PC-3 (cell line): ENCODE measurements around the gene C9. TPM values are rescaled to one million over a fixed set of nuclear protein-coding genes. Genes with fewer than 3 reads are reported as not detected.

Source experiments
- ATAC-seq: fragments of 200-7000 bp; cut with Tn5 transposase; 2 replicates; pipeline ENCODE4 v1.9.1; 2020; ENCODE audit warnings: mild to moderate bottlenecking, moderate library complexity
- BruUV-seq: library from RNA; stranded (reverse); fragments of 400-500 nt; replicated peaks from 2 replicates; lab custom pipeline; 2021; lab: Mats Ljungman, UMichigan
- CTCF ChIA-PET: fragments of 300-600 bp; sonication (Branson Sonifier 250); formaldehyde crosslinking; loops from one replicate; lab custom pipeline; 2022; ENCODE audit warnings: antibody characterized with exemption; lab: Charles Lee
- POLR2A ChIA-PET: fragments of 300-600 bp; sonication (Branson Sonifier 250); formaldehyde crosslinking; loops from one replicate; lab custom pipeline; 2022; ENCODE audit warnings: antibody characterized with exemption; ENCODE audit not compliant: unreplicated experiment; lab: Charles Lee
- DNase-seq: peaks from one replicate; pipeline ENCODE4 v3.0.0-alpha.2; 2015
- H2AFZ ChIP-seq: fragments of 300-600 bp; sonication (generic); 2 replicates; pipeline ENCODE4 v1.6.0; 2016; ENCODE audit warnings: antibody characterized with exemption, low read length
- H3F3A ChIP-seq: fragments of 300-600 bp; sonication (generic); one replicate; pipeline ENCODE4 v1.6.0; 2017; ENCODE audit warnings: antibody characterized with exemption, low read length, control low read depth, mild to moderate bottlenecking; ENCODE audit not compliant: unreplicated experiment
- H3K27ac ChIP-seq: fragments of 300-600 bp; sonication (generic); 2 replicates; pipeline ENCODE4 v1.5.1; 2016; ENCODE audit warnings: mild to moderate bottlenecking, low read length
- H3K27me3 ChIP-seq: fragments of 300-600 bp; sonication (generic); 2 replicates; pipeline ENCODE4 v1.6.1; 2016; ENCODE audit warnings: low read length, mixed read lengths
- H3K36me3 ChIP-seq: fragments of 300-600 bp; sonication (generic); 2 replicates; pipeline ENCODE4 v1.6.1; 2016; ENCODE audit warnings: low read depth, mixed run types, low read length, mixed read lengths
- H3K4me1 ChIP-seq: fragments of 300-600 bp; sonication (generic); 2 replicates; pipeline ENCODE4 v1.5.1; 2016; ENCODE audit warnings: low read length; ENCODE audit not compliant: insufficient read depth
- H3K4me2 ChIP-seq: fragments of 300-600 bp; sonication (generic); 2 replicates; pipeline ENCODE4 v1.6.0; 2016; ENCODE audit warnings: low read length
- H3K4me3 ChIP-seq: fragments of 300-600 bp; sonication (generic); 2 replicates; pipeline ENCODE4 v1.5.1; 2016; ENCODE audit warnings: mild to moderate bottlenecking, low read length, mixed read lengths
- H3K79me2 ChIP-seq: fragments of 300-600 bp; sonication (generic); 2 replicates; pipeline ENCODE4 v1.6.1; 2017; ENCODE audit warnings: low read length, mixed read lengths
- H3K9ac ChIP-seq: fragments of 300-600 bp; sonication (generic); 2 replicates; pipeline ENCODE4 v1.6.0; 2016; ENCODE audit warnings: mild to moderate bottlenecking, low read length
- H3K9me2 ChIP-seq: fragments of 300-600 bp; sonication (generic); replicated peaks from 2 replicates; pipeline ENCODE4 v1.6.1; 2016; ENCODE audit warnings: mixed run types, low read length, mixed read lengths
- H3K9me3 ChIP-seq: fragments of 300-600 bp; sonication (generic); 2 replicates; pipeline ENCODE4 v1.6.1; 2016; ENCODE audit warnings: low read length, mixed read lengths
- H4K20me1 ChIP-seq: fragments of 300-600 bp; sonication (generic); 2 replicates; pipeline ENCODE4 v1.6.1; 2016; ENCODE audit warnings: low read length, mixed read lengths
- EZH2 ChIP-seq: fragments of 300-600 bp; sonication (generic); IDR thresholded peaks from one replicate; pipeline ENCODE4 v1.6.1; 2017; ENCODE audit warnings: antibody characterized with exemption, mild to moderate bottlenecking, low read length; ENCODE audit not compliant: unreplicated experiment
- EZH2phosphoT487 ChIP-seq: fragments of 300-600 bp; sonication (generic); IDR thresholded peaks from 2 replicates; pipeline ENCODE4 v1.6.1; 2018; ENCODE audit warnings: mild to moderate bottlenecking, antibody characterized with exemption, low read length, borderline replicate concordance
- intact Hi-C: fragments of 100-400 bp; cut with micrococcal nuclease; formaldehyde crosslinking; loops from 2 replicates; pipeline ENCODE4 v1.9.0; 2023
- total RNA-seq: library from RNA; depleted of rRNA; stranded (reverse); fragments of >200 nt; gene quantifications from 2 replicates; pipeline ENCODE4 v1.2.3, GENCODE V29; 2014
- TF ChIP-seq, protein P1 (sequence below): fragments of 300-600 bp; sonication (generic); conservative IDR thresholded peaks from 2 replicates; pipeline ENCODE4 v1.5.1; 2017; ENCODE audit warnings: antibody characterized with exemption, low read depth, mild to moderate bottlenecking, low read length

C9 gene
- total RNA-seq, 1 experiment from 2014 or later, result not detected

DNA sequence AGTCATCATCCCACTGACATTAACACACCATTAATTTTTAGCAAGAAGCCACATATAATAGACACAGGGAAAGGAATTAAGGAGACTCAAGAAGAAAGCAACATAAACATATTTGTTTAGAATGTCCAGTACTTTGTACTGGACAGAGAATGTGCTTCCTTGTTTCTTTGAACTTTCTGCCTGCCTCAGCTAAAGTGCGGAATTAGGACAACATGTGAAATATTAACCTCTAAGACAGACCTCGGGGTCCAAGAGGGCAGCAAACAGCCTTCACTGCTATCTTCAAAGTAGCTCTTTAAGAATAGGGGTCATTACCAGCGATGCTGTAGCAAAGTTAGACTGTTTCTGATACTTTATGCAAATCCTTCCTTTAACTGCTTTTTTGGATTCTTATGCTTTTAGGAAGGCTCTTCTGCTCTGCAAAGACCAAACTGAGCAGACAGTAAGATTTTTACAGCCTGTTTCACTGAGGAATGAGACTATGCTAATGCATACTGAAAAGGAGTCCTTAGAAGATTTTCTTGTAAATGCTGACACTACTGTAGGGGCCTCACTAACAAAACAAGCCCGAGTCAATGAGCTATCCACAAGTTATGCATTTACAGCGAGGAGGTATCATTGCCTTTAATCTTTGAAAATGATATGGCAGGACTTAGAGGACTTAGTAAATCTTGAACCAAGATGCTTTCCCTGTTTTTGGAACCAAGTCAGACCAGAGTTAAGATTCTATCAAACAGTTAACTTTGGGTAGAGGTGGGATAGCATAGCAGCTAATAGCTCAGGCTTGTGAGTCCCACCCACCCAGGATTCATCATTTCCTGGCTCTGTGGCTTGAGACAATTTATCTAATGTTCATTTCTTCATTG is 36.7 kb upstream of the C9 start:
- H3K27me3 ChIP-seq, result no peaks in the 10 kb centered on the region
- H3K9me3 ChIP-seq, result no peaks in the 10 kb centered on the region
- BruUV-seq, result no TSS peak
- H3K9me2 ChIP-seq, result no peaks in the 10 kb centered on the region
- no peak for TF ChIP-seq EZH2
- TF ChIP-seq EZH2phosphoT487, result no peak
- TF ChIP-seq, protein P1, sequence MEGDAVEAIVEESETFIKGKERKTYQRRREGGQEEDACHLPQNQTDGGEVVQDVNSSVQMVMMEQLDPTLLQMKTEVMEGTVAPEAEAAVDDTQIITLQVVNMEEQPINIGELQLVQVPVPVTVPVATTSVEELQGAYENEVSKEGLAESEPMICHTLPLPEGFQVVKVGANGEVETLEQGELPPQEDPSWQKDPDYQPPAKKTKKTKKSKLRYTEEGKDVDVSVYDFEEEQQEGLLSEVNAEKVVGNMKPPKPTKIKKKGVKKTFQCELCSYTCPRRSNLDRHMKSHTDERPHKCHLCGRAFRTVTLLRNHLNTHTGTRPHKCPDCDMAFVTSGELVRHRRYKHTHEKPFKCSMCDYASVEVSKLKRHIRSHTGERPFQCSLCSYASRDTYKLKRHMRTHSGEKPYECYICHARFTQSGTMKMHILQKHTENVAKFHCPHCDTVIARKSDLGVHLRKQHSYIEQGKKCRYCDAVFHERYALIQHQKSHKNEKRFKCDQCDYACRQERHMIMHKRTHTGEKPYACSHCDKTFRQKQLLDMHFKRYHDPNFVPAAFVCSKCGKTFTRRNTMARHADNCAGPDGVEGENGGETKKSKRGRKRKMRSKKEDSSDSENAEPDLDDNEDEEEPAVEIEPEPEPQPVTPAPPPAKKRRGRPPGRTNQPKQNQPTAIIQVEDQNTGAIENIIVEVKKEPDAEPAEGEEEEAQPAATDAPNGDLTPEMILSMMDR, result no peak
- peaks cover 22% of the 10 kb centered on the region for H3K4me1 ChIP-seq
- no peak for ATAC-seq
- H3K79me2 ChIP-seq, result peaks cover 13% of the 10 kb centered on the region
- H4K20me1 ChIP-seq, result no peaks in the 10 kb centered on the region
- no peak overlapping the region for H3K4me2 ChIP-seq
- H3K27ac ChIP-seq, result no peak overlapping the region
- no peaks in the 10 kb centered on the region for H3F3A ChIP-seq
- POLR2A ChIA-PET, result no interaction called here
- no peak overlapping the region for H3K9ac ChIP-seq
- no peak overlapping the region for H2AFZ ChIP-seq
- CTCF ChIA-PET, result interaction anchor here (0.5 to 0.7 kb wide), 2 partner anchors 396 to 932 kb away, joined by 5 to 8 read pairs; no protein-coding TSS in a partner anchor
- no peak for DNase-seq
- no peaks in the 10 kb centered on the region for H3K36me3 ChIP-seq
- intact Hi-C loops, result no loop called here
- H3K4me3 ChIP-seq, result no peak overlapping the region

DNA sequence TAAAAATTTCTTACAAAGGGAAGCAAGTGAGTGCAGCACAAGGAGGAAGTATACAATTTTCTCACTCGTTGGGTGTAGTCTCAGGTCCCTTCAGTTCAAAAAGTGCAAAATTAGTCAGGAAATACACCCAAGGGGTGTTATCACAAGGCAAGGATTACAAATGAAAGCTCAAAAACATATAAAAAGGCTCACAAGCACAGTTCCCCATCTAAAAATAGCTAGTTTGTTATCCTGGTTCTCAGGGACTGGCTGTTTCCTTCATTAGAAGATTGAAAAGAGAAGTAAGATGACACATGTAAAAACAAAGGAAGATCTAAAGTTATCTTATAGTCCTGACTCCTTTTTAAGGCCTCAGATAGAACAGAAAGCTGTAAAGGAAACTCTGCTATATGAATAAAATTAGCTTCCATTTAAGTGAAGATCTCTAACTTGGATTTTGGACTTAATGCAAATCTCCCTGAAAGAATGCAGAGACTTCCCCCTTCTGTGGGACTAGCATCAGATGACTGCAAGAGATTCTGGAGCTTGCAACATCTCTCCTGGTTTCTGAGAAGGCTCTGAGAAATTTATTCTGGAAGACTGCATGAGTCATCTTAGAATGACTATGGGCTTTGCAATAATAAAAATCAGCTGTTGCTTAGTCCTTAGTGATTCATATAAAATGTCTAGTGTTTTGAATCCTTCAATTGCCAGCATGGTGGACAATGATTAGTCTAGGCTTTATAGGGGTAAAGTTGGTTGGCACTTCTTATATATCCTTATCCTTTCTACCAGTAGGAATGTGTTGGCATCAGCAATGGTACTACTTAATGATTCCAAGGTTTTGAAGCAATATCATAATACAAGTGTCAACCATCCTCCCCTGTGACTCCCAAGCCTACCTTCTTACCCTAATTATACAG is 35.1 kb upstream of the C9 start:
- TF ChIP-seq EZH2phosphoT487 (no peak), EZH2 (no peak)
- TF ChIP-seq, protein P1, result no peak
- H3K27me3 ChIP-seq, result no peaks in the 10 kb centered on the region
- ChIA-PET POLR2A (interaction anchor here (0.6 kb wide), 2 partner anchors 24 to 25 kb away, joined by 3 to 4 read pairs; no protein-coding TSS in a partner anchor), CTCF (interaction anchor here (0.6 to 0.9 kb wide), 3 partner anchors 23 to 405 kb away, joined by 3 to 5 read pairs (median 4); partner anchors contain the start of gene DAB2)
- no peaks in the 10 kb centered on the region for H4K20me1 ChIP-seq
- H2AFZ ChIP-seq, result no peak overlapping the region
- H3K4me1 ChIP-seq, result peaks cover 37% of the 10 kb centered on the region
- H3K9me3 ChIP-seq, result no peaks in the 10 kb centered on the region
- H3K9ac ChIP-seq, result no peak overlapping the region; the same call in 1 of the 2 replicates
- ATAC-seq, result peak; percentile 95
- H3F3A ChIP-seq, result no peaks in the 10 kb centered on the region
- peak; percentile 98 for DNase-seq
- H3K79me2 ChIP-seq, result peaks cover 13% of the 10 kb centered on the region
- no peak overlapping the region for H3K4me3 ChIP-seq
- H3K4me2 ChIP-seq, result peak overlapping the region; percentile 39
- H3K36me3 ChIP-seq, result no peaks in the 10 kb centered on the region
- intact Hi-C loops, result loop anchor here (1.0 kb wide), 1 partner anchor 12 kb away; no protein-coding TSS in a partner anchor
- H3K27ac ChIP-seq, result peak overlapping the region; percentile 61
- BruUV-seq, result no TSS peak
- no peaks in the 10 kb centered on the region for H3K9me2 ChIP-seq
